Heart left ventricle (tissue), 13 donors: ENCODE data around the gene JAKMIP1.
"Not testable (repeated sequence)": the region's sequence is repeated elsewhere in the genome, so short reads cannot be mapped to it uniquely, and the experiment has no call there.

Experiments used
- CTCF ChIP-seq, 12 donors: fragments of 200-600 bp; sonication (generic) in 4 of 12; IDR thresholded peaks; one replicate each; pipeline versions ENCODE4 v1.5.0 to v1.8.0; 2018 to 2022; ENCODE audit warnings: antibody characterized with exemption in 12 of 12, mild to moderate bottlenecking in 5 of 12
- POLR2A ChIP-seq, 2 donors: fragments of 450-650 bp; IDR thresholded peaks; one replicate each; pipeline ENCODE4 v1.6.1; 2017; ENCODE audit warnings: antibody characterized with exemption in 2 of 2, mild to moderate bottlenecking in 2 of 2, moderate library complexity in 2 of 2
- donor health status: ischemic (EF 13 %, LVEDD 7.1; RV severe dilation, severe dysfunction).
- donor health status: DM: no; HTN: yes; CAD: no.
- donor health status: DM: no; HTN: no; CAD: no.
- donor health status: ischemic (EF 25% LVEDD 6.9; RV normal size, moderate dysfunction).
- donor health status: ischemic (EF 25% LVEDD 5.7; RV mildly dilated, moderate dysfunction).
- donor health status: ischemic (EF 35%, LVEDD 5.7; RV mildly dilated, moderate dysfunction).
- donor health status: nonischemic (EF 11% LVEDD 7.7; RV severe dilation, severe dysfunction).
- donor health status: DM: yes; HTN: yes; CAD: no.
- donor health status: PGD.
- donor health status: ischemic (EF 29% LVEDD 5.4; RV normal size, mild dysfunction).
- donor health status: nonischemic (EF 23%, LVEDD 6.1; RV moderate dilation, normal function).

GRCh38 chr4:6003485-6003884 is 196.9 kb downstream of the JAKMIP1 start:
- not testable (repeated sequence) for TF ChIP-seq CTCF, POLR2A (IDR thresholded peaks at IDR 0.05)
